GM12878 (cell line): ENCODE results near the gene KIAA0930. TPM values are rescaled to one million over a fixed set of nuclear protein-coding genes. Genes with fewer than 3 reads are reported as not detected.
A peak's percentile ranks its signal among the peaks of the same experiment; 100 is the strongest.

Experiments used
- ATAC-seq: fragments of 200-7000 bp; cut with Tn5 transposase; 3 replicates; pipeline ENCODE4 v1.9.1; 2020; ENCODE audit warnings: mild to moderate bottlenecking, moderate library complexity
- BruUV-seq: library from RNA; stranded (reverse); fragments of 400-500 nt; replicated peaks from 2 replicates; lab custom pipeline; 2021; lab: Mats Ljungman, UMichigan
- CTCF ChIA-PET: fragments of 300-600 bp; sonication (Branson Sonifier 250); formaldehyde crosslinking; extraction: SDS; loops from one replicate; lab custom pipeline; 2021; ENCODE audit warnings: inconsistent platforms; lab: Yijun Ruan, JAX
- POLR2A ChIA-PET: fragments of 350-600 bp; formaldehyde crosslinking; extraction: SDS; loops from one replicate; lab custom pipeline; 2021; ENCODE audit warnings: inconsistent platforms; lab: Charles Lee
- RAD21 ChIA-PET: fragments of 300-600 bp; sonication (Branson Sonifier 250); formaldehyde crosslinking; loops from one replicate; lab custom pipeline; 2023; ENCODE audit warnings: antibody characterized with exemption; ENCODE audit not compliant: unreplicated experiment; lab: Charles Lee
- SMC1A ChIA-PET: fragments of 300-600 bp; sonication (Branson Sonifier 250); formaldehyde crosslinking; loops from one replicate; lab custom pipeline; 2023; ENCODE audit not compliant: unreplicated experiment, uncharacterized antibody; lab: Charles Lee
- DNase-seq: peaks from one replicate; pipeline ENCODE4 v3.0.0-alpha.2; 2011; ENCODE audit warnings: low read depth, low spot score
- FAIRE-seq: peaks from 3 replicates; lab custom pipeline; 2011; peaks lifted over from hg19 to GRCh38; lab: Jason Lieb, UNC
- H2AFZ ChIP-seq: 2 replicates; pipeline ENCODE4 v1.6.0; 2011; ENCODE audit warnings: low read depth, low read length, control low read depth; ENCODE audit not compliant: control insufficient read depth
- H3K27ac ChIP-seq: 2 replicates; pipeline ENCODE4 v1.5.1; 2011; ENCODE audit warnings: control low read depth; ENCODE audit not compliant: control insufficient read depth, insufficient read depth
- H3K27me3 ChIP-seq, 2 experiments: replicated peaks in 1 of 2; 2 replicates each; pipeline versions ENCODE4 v1.6.0 to v1.6.1; 2011; ENCODE audit warnings: low read length in 1 of 2; ENCODE audit not compliant: control insufficient read depth in 2 of 2, insufficient read depth in 2 of 2
- H3K36me3 ChIP-seq, 2 experiments: 2 replicates each; pipeline ENCODE4 v1.5.1; 2011; ENCODE audit warnings: low read length in 1 of 2; ENCODE audit not compliant: control insufficient read depth in 2 of 2, insufficient read depth in 2 of 2
- H3K4me1 ChIP-seq: 2 replicates; pipeline ENCODE4 v1.6.1; 2011; ENCODE audit warnings: mild to moderate bottlenecking, low read length, moderate library complexity, mixed read lengths; ENCODE audit not compliant: control insufficient read depth, insufficient read depth
- H3K4me2 ChIP-seq: 2 replicates; pipeline ENCODE4 v1.6.0; 2011; ENCODE audit warnings: control low read depth; ENCODE audit not compliant: control insufficient read depth, insufficient read depth
- H3K4me3 ChIP-seq: fragments of 200-600 bp; sonication (generic); 2 replicates; pipeline ENCODE4 v1.5.1; 2016
- H3K79me2 ChIP-seq: 2 replicates; pipeline ENCODE4 v1.6.0; 2011; ENCODE audit warnings: low read length; ENCODE audit not compliant: control insufficient read depth, insufficient read depth
- H3K9ac ChIP-seq: 2 replicates; pipeline ENCODE4 v1.8.0; 2011; ENCODE audit warnings: low read length, control low read depth, mixed read lengths; ENCODE audit not compliant: control insufficient read depth, insufficient read depth
- H3K9me3 ChIP-seq: replicated peaks from 3 replicates; pipeline ENCODE4 v1.5.1; 2011; ENCODE audit warnings: mild to moderate bottlenecking, low read length; ENCODE audit not compliant: control insufficient read depth, insufficient read depth
- H4K20me1 ChIP-seq: 2 replicates; pipeline ENCODE4 v1.6.0; 2011; ENCODE audit not compliant: control insufficient read depth, insufficient read depth
- CHD1 ChIP-seq: IDR thresholded peaks from 2 replicates; pipeline ENCODE4 v1.6.1; 2012; ENCODE audit warnings: low read depth, low read length, improper control_type of control experiment
- EP300 ChIP-seq, 2 experiments: fragments of 150-350 bp in 1 of 2; IDR thresholded peaks; 2 replicates each; pipeline ENCODE4 v1.6.1; 2011 to 2012; ENCODE audit warnings: low read depth in 2 of 2, low read length in 2 of 2, borderline replicate concordance in 1 of 2, improper control_type of control experiment in 1 of 2, inconsistent platforms in 1 of 2; ENCODE audit not compliant: control insufficient read depth in 1 of 2
- ETV6 ChIP-seq, 2 experiments: fragments of 450-650 bp in 1 of 2; IDR thresholded peaks in 1 of 2; conservative IDR thresholded peaks in 1 of 2; 2 replicates each; pipeline ENCODE4 v1.6.1; 2014; ENCODE audit warnings: antibody characterized with exemption in 1 of 2, borderline replicate concordance in 1 of 2, low read depth in 1 of 2, mild to moderate bottlenecking in 1 of 2, moderate library complexity in 1 of 2
- FOXM1 ChIP-seq: IDR thresholded peaks from 2 replicates; pipeline ENCODE4 v1.6.1; 2012; ENCODE audit warnings: low read depth, mild to moderate bottlenecking, inconsistent platforms, low read length, moderate library complexity
- IKZF2 ChIP-seq, 2 experiments: fragments of 450-650 bp; IDR thresholded peaks; 2 replicates each; pipeline ENCODE4 v1.6.1; 2017; ENCODE audit warnings: mild to moderate bottlenecking in 2 of 2, moderate library complexity in 2 of 2
- MXI1 ChIP-seq: fragments of 150-350 bp; IDR thresholded peaks from 2 replicates; pipeline ENCODE4 v1.6.1; 2011; ENCODE audit warnings: low read depth, mild to moderate bottlenecking, inconsistent platforms, low read length, improper control_type of control experiment
- SMC3 ChIP-seq: IDR thresholded peaks from 2 replicates; pipeline ENCODE4 v1.6.1; 2011; ENCODE audit warnings: low read length, improper control_type of control experiment, borderline replicate concordance
- TCF12 ChIP-seq: IDR thresholded peaks from 2 replicates; pipeline ENCODE4 v1.6.1; 2011; ENCODE audit warnings: low read depth, mild to moderate bottlenecking, low read length
- WGBS: methylation state at CpG from one replicate; pipeline ENCODE4 v1.1.6; 2016; ENCODE audit warnings: low lambda C conversion rate; ENCODE audit not compliant: insufficient replicate concordance, insufficient coverage; ENCODE audit errors: missing lambda C conversion rate; 5-methylcytosine and 5-hydroxymethylcytosine counted together
- in situ Hi-C: fragments of 300-500 bp; cut with MboI; formaldehyde crosslinking; loops from 9 replicates; pipeline ENCODE4 v1.14.3; 2018; ENCODE audit warnings: mixed read lengths
- intact Hi-C: fragments of 100-400 bp; cut with micrococcal nuclease; formaldehyde crosslinking; loops from one replicate; pipeline ENCODE4 v1.14.2; 2022; ENCODE audit not compliant: unreplicated experiment
- polyA plus RNA-seq, 11 experiments: library from polyadenylated mRNA; depleted of rRNA in 4 of 11; unstranded in 6 of 11; stranded (reverse) in 5 of 11; fragments of >200 nt; fragmentation: Nextera tagmentation in 4 of 11; fragmentation: Illumina TruSeq in 1 of 11; extraction: Ambion mirVana in 4 of 11; extraction: Trizol in 1 of 11; gene quantifications; 1 replicate in 1 of 11; 2 replicates in 10 of 11; pipeline versions ENCODE4 v1.2.1 to v1.2.3, GENCODE V29; 2011 to 2016; ENCODE audit warnings: inconsistent platforms in 2 of 11, missing spikeins in 2 of 11, low read depth in 1 of 11
- total RNA-seq, 4 experiments: library from RNA; depleted of rRNA in 3 of 4; stranded (reverse); fragments of >200 nt in 3 of 4; fragmentation: Illumina TruSeq in 1 of 4; extraction: Trizol in 1 of 4; gene quantifications; 2 replicates each; pipeline versions ENCODE4 v1.2.1 to v1.2.3, GENCODE V29; 2013 to 2021
- TF ChIP-seq, protein P1 (sequence below): IDR thresholded peaks from 2 replicates; pipeline ENCODE4 v1.6.1; 2012; ENCODE audit warnings: low read depth, low read length, improper control_type of control experiment
- TF ChIP-seq, protein P2 (sequence below): fragments of 450-650 bp; IDR thresholded peaks from 2 replicates; pipeline ENCODE4 v1.6.1; 2016; ENCODE audit warnings: mild to moderate bottlenecking
- TF ChIP-seq, protein P3 (sequence below): fragments of 450-650 bp; IDR thresholded peaks from 2 replicates; pipeline ENCODE4 v1.6.1; 2017; ENCODE audit warnings: mild to moderate bottlenecking
- TF ChIP-seq, protein P4 (sequence below): fragments of 450-650 bp; formaldehyde crosslinking; IDR thresholded peaks from 2 replicates; pipeline ENCODE4 v1.4.0; 2022; ENCODE audit warnings: mild to moderate bottlenecking, moderate library complexity

Gene KIAA0930
- total and polyA plus RNA-seq, 10 of the 15 experiments (the other 5 are each of a cell fraction or from before 2014, with no cell fraction given) = 3.6 to 125 (median 46.3) TPM

DNA sequence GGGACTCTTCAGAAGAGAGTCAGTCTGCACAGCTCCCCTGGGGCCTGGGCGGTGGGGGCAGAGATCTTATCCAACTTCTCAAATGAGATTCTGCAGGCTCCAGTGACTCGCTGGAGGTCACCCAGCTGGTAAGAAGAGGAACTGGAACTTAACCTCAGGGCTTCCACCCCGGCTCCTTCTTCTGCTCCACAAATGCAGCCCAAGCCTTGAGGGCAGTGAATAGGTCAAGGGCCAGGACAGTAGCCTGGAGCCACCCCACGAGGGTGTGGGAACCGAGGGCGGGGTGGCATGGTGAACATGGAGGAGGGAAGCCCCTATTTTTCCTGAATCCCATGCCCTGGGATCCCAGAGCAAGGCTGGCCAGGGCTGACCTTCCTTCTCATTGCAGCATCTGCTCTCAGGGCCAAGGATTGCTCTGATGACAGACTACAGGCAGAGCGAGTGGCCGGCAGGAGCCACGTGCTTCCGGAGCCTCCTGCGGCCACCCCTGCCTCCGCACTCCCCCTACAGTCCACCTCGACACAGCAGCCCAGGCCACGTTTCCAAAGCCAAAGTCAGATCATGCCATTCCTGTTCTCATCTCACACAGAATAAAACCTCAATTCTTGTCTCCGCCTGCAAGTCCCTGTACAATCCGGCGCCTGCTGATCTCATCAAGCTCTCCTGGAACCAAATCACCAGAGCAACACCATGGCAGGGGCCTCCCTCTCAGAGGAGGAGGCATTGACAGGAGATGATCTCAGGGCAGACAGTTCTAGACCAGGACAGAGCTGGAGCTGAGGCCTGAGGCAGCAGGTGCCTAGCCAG, 23.0 kb upstream of the KIAA0930 start:
- Histone ChIP-seq H3K4me3 (peak overlapping the region; percentile 26; the same call in 1 of the 2 replicates), H3K79me2 (no peaks in the 10 kb centered on the region), H2AFZ (peak overlapping the region; percentile 52), H3K9ac (peak overlapping the region; percentile 47; the same call in 1 of the 2 replicates), H3K9me3 (no peaks in the 10 kb centered on the region), H3K27me3 (no peaks in the 10 kb centered on the region; a peak in 1 of 4 replicates), H4K20me1 (no peaks in the 10 kb centered on the region), H3K4me2 (peak overlapping the region; percentile 89), H3K4me1 (peaks cover 35% of the 10 kb centered on the region), H3K27ac (peak overlapping the region; percentile 64), H3K36me3 (no peaks in the 10 kb centered on the region)
- SMC1A ChIA-PET = interaction anchor here (1.0 to 3.6 kb wide), 9 partner anchors 9 to 161 kb away, joined by 3 to 32 read pairs (median 7); partner anchors contain the start of gene NUP50
- peak; percentile 92 for ATAC-seq
- FAIRE-seq = peak; percentile 86
- 7% methylated on average over 17 of the region's 17 CpGs for WGBS
- RAD21 ChIA-PET = interaction anchor here (1.0 to 3.4 kb wide), 9 partner anchors 14 to 174 kb away, joined by 3 to 28 read pairs (median 5); partner anchors contain the start of gene NUP50
- CTCF ChIA-PET = interaction anchor here (0.6 to 3.0 kb wide), 21 partner anchors 8 to 174 kb away, joined by 3 to 13 read pairs (median 4); no protein-coding TSS in a partner anchor
- peak; percentile 71 for DNase-seq
- in situ Hi-C loops (no loop called here), intact Hi-C loops (loop anchor here (5.0 to 10.0 kb wide), 2 partner anchors 96 to 289 kb away; no protein-coding TSS in a partner anchor)
- POLR2A ChIA-PET = interaction anchor here (1.0 to 1.5 kb wide), 4 partner anchors 11 to 29 kb away, joined by 3 to 6 read pairs (median 6); no protein-coding TSS in a partner anchor
- no TSS peak for BruUV-seq
- TF ChIP-seq IKZF2 (IDR thresholded peaks at IDR 0.05) (peak; percentile 81 to 86), ETV6 (conservative IDR thresholded peaks at IDR 0.05 in 1 of 2, IDR thresholded peaks at IDR 0.05 in 1 of 2; ENCODE audit: borderline replicate concordance in 1 of 2, low read depth in 1 of 2) (0 out of 4 replicates have a peak, but pooled peaks of 1 of the 2 experiments have one; percentile 10), TCF12 (peak; percentile 98), CHD1 (0 out of 2 replicates have a peak, but pooled peaks have one; percentile 31), SMC3 (peak; percentile 73; the same call in 1 of the 2 replicates), EP300 (IDR thresholded peaks at IDR 0.05; ENCODE audit: borderline replicate concordance in 1 of 2, control insufficient read depth in 1 of 2, low read depth in 2 of 2, low read length in 2 of 2) (peak; percentile 52 to 61; a peak in 2 of 4 replicates), FOXM1 (peak; percentile 57; the same call in 1 of the 2 replicates), MXI1 (peak; percentile 96)
- TF ChIP-seq, protein P1, sequence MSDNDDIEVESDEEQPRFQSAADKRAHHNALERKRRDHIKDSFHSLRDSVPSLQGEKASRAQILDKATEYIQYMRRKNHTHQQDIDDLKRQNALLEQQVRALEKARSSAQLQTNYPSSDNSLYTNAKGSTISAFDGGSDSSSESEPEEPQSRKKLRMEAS = peak; percentile 96
- TF ChIP-seq, protein P2, sequence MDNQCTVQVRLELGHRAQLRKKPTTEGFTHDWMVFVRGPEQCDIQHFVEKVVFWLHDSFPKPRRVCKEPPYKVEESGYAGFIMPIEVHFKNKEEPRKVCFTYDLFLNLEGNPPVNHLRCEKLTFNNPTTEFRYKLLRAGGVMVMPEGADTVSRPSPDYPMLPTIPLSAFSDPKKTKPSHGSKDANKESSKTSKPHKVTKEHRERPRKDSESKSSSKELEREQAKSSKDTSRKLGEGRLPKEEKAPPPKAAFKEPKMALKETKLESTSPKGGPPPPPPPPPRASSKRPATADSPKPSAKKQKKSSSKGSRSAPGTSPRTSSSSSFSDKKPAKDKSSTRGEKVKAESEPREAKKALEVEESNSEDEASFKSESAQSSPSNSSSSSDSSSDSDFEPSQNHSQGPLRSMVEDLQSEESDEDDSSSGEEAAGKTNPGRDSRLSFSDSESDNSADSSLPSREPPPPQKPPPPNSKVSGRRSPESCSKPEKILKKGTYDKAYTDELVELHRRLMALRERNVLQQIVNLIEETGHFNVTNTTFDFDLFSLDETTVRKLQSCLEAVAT = peak; percentile 44; the same call in 1 of the 2 replicates
- TF ChIP-seq, protein P3, sequence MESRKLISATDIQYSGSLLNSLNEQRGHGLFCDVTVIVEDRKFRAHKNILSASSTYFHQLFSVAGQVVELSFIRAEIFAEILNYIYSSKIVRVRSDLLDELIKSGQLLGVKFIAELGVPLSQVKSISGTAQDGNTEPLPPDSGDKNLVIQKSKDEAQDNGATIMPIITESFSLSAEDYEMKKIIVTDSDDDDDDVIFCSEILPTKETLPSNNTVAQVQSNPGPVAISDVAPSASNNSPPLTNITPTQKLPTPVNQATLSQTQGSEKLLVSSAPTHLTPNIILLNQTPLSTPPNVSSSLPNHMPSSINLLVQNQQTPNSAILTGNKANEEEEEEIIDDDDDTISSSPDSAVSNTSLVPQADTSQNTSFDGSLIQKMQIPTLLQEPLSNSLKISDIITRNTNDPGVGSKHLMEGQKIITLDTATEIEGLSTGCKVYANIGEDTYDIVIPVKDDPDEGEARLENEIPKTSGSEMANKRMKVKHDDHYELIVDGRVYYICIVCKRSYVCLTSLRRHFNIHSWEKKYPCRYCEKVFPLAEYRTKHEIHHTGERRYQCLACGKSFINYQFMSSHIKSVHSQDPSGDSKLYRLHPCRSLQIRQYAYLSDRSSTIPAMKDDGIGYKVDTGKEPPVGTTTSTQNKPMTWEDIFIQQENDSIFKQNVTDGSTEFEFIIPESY = no peak
- TF ChIP-seq, protein P4, sequence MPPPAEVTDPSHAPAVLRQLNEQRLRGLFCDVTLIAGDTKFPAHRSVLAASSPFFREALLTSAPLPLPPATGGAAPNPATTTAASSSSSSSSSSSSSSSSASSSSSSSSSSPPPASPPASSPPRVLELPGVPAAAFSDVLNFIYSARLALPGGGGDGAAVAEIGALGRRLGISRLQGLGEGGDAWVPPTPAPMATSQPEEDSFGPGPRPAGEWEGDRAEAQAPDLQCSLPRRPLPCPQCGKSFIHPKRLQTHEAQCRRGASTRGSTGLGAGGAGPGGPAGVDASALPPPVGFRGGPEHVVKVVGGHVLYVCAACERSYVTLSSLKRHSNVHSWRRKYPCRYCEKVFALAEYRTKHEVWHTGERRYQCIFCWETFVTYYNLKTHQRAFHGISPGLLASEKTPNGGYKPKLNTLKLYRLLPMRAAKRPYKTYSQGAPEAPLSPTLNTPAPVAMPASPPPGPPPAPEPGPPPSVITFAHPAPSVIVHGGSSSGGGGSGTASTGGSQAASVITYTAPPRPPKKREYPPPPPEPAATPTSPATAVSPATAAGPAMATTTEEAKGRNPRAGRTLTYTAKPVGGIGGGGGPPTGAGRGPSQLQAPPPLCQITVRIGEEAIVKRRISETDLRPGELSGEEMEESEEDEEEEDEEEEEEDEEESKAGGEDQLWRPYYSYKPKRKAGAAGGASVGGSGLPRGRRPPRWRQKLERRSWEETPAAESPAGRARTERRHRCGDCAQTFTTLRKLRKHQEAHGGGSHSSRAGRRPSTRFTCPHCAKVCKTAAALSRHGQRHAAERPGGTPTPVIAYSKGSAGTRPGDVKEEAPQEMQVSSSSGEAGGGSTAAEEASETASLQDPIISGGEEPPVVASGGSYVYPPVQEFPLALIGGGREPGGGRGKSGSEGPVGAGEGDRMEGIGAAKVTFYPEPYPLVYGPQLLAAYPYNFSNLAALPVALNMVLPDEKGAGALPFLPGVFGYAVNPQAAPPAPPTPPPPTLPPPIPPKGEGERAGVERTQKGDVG = no peak
